Body of pancreas (tissue), 4 donors: Measurements from ENCODE around the gene SEMA6A.

Experiments
- CTCF ChIP-seq, 7 experiments: fragments of 450-650 bp in 4 of 7; fragments of 200-600 bp in 3 of 7; sonication (generic) in 3 of 7; IDR thresholded peaks; one replicate each; pipeline ENCODE4 v1.5.1; 2016 to 2019; ENCODE audit warnings: antibody characterized with exemption in 7 of 7
- POLR2A ChIP-seq, 3 donors: fragments of 450-650 bp; IDR thresholded peaks; one replicate each; pipeline ENCODE4 v1.6.1; 2016; ENCODE audit warnings: antibody characterized with exemption in 3 of 3, mild to moderate bottlenecking in 2 of 3

- TF ChIP-seq POLR2A (IDR thresholded peaks at IDR 0.05) (no peak), CTCF (IDR thresholded peaks at IDR 0.05) (no peak)
Measured at GRCh38 chr5:116445311-116445710, 129.3 kb downstream of the SEMA6A start.
